Stomach (tissue), 9 donors: Measurements from ENCODE around the gene RECK. TPM values are rescaled to one million over a fixed set of nuclear protein-coding genes. Genes with fewer than 3 reads are reported as not detected.

Experiments used
- DNase-seq, 2 donors: peaks; one replicate each; pipeline versions ENCODE4 v3.0.0 to v3.0.0-alpha.2; 2013 to 2019
- H3K27ac ChIP-seq, 5 donors: fragments of 200-600 bp in 4 of 5; sonication (generic) in 4 of 5; one replicate each; pipeline ENCODE4 v1.5.1; 2013 to 2019; ENCODE audit warnings: mild to moderate bottlenecking in 1 of 5, moderate library complexity in 1 of 5
- H3K27me3 ChIP-seq, 3 donors: fragments of 200-600 bp; sonication (generic); one replicate each; pipeline ENCODE4 v1.5.1; 2017 to 2019; ENCODE audit warnings: mixed run types in 1 of 3
- H3K36me3 ChIP-seq, 4 donors: fragments of 200-600 bp; sonication (generic); 1 replicate in 3 of 4; 2 replicates in 1 of 4; pipeline ENCODE4 v1.5.1; 2016 to 2019
- H3K4me1 ChIP-seq, 4 donors: fragments of 200-600 bp; sonication (generic); one replicate each; pipeline ENCODE4 v1.5.1; 2016 to 2019
- H3K4me3 ChIP-seq, 4 donors: fragments of 200-600 bp; sonication (generic) in 3 of 4; one replicate each; pipeline ENCODE4 v1.5.1; 2016 to 2019; ENCODE audit warnings: mild to moderate bottlenecking in 1 of 4
- H3K9me3 ChIP-seq, 4 donors: fragments of 200-600 bp; sonication (generic); one replicate each; pipeline ENCODE4 v1.5.1; 2016 to 2019
- CTCF ChIP-seq, 7 experiments: fragments of 450-650 bp in 4 of 7; fragments of 200-600 bp in 3 of 7; sonication (generic) in 3 of 7; IDR thresholded peaks; one replicate each; pipeline ENCODE4 v1.5.1; 2016 to 2019; ENCODE audit warnings: antibody characterized with exemption in 7 of 7, control low read depth in 2 of 7, mild to moderate bottlenecking in 1 of 7
- EP300 ChIP-seq: sonication (generic); formaldehyde crosslinking; IDR thresholded peaks from one replicate; pipeline ENCODE4 v1.6.1; 2017; ENCODE audit warnings: antibody characterized with exemption
- POLR2A ChIP-seq, 4 donors: fragments of 450-650 bp; IDR thresholded peaks; one replicate each; pipeline ENCODE4 v1.6.1; 2016; ENCODE audit warnings: antibody characterized with exemption in 4 of 4, control low read depth in 2 of 4, mild to moderate bottlenecking in 1 of 4, moderate library complexity in 1 of 4
- POLR2AphosphoS5 ChIP-seq, 3 donors: sonication (generic); formaldehyde crosslinking; IDR thresholded peaks; one replicate each; pipeline ENCODE4 v1.6.1; 2016; ENCODE audit warnings: antibody characterized with exemption in 3 of 3
- WGBS, 5 donors: extraction: QIAGEN DNeasy Blood & Tissue Kit in 3 of 5; methylation state at CpG; one replicate each; pipeline versions ENCODE4 v1.1.5 to v1.1.7; 2013 to 2018; 5-methylcytosine and 5-hydroxymethylcytosine counted together
- intact Hi-C: fragments of 100-400 bp; cut with DNase I; formaldehyde crosslinking; loops from one replicate; pipeline ENCODE4 v1.15.1; 2023; ENCODE audit warnings: low total_unique reads
- polyA plus RNA-seq, 3 donors: library from polyadenylated mRNA; stranded (reverse); fragments of 200-250 nt; gene quantifications; one replicate each; pipeline ENCODE4 v1.2.3, GENCODE V29; 2013
- total RNA-seq, 5 donors: library from RNA; depleted of rRNA; stranded (reverse); fragments of >200 nt; gene quantifications; one replicate each; pipeline versions ENCODE4 v1.1.0 to v1.2.3, GENCODE V29; 2014 to 2016
- donor health status: healthy with polysubstance abuse.
- donor health status: Bipolar disorder and iron deficiency.
- donor health status: healthy.

RECK gene
- total and polyA plus RNA-seq, 8 donors: 2.3 to 19.3 (median 4.8) TPM

- Histone ChIP-seq H3K4me1 (no peaks in the 10 kb centered on the region), H3K4me3 (no peak overlapping the region), H3K36me3 (no peaks in the 10 kb centered on the region), H3K27ac (no peak overlapping the region), H3K9me3 (no peaks in the 10 kb centered on the region), H3K27me3 (no peaks in the 10 kb centered on the region)
- TF ChIP-seq EP300: no peak
- intact Hi-C loops: no loop called here
- WGBS, 5 donors: 25 to 41% (median 33%) methylated on average over 3 of the region's 3 CpGs
- DNase-seq: no peak
Measured at GRCh38 chr9:36053971-36054370, 17.3 kb downstream of the RECK start.

DNA sequence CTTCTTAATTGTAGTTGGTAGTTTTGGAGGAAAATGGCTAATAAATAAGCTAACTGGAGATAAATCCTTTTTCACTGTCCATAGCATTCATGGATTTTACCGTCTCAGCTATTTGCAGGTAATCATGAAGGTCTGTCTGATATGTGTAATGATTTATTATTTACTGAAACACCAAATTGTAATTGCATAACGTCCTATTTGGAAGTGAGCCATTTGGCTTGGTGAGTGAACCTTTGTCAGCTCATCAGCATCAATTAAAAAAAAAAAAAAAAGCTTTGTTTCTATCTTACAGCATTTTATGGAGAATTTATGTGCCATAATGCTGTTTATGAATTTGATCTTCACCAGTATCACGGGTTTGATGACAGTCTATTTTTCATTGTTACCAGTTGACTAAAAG is 20.2 kb downstream of the RECK start:
- Histone ChIP-seq H3K27me3 (no peaks in the 10 kb centered on the region), H3K4me3 (no peak overlapping the region), H3K4me1 (no peaks in the 10 kb centered on the region), H3K36me3 (peaks cover 0 to 17% (median 4%) of the 10 kb centered on the region in 4 donors), H3K9me3 (no peaks in the 10 kb centered on the region), H3K27ac (no peak overlapping the region)
- TF ChIP-seq EP300: no peak
- TF ChIP-seq POLR2A (IDR thresholded peaks at IDR 0.05): no peak
- no peak for TF ChIP-seq POLR2AphosphoS5 (IDR thresholded peaks at IDR 0.05)
- no peak for TF ChIP-seq CTCF (IDR thresholded peaks at IDR 0.05)
- intact Hi-C loops: no loop called here
- WGBS, 5 donors: 42 to 54% (median 50%) methylated on average over 3 of the region's 3 CpGs
- no peak for DNase-seq

GRCh38 chr9:36063804-36064447 is 27.2 kb downstream of the RECK start:
- 91 to 100% (median 96%) methylated on average over 2 of the region's 2 CpGs for WGBS, 5 donors
- Histone ChIP-seq H3K4me1 (no peaks in the 10 kb centered on the region), H3K27me3 (no peaks in the 10 kb centered on the region), H3K9me3 (no peaks in the 10 kb centered on the region), H3K4me3 (no peak overlapping the region), H3K27ac (no peak overlapping the region), H3K36me3 (peaks cover 0 to 36% (median 16%) of the 10 kb centered on the region in 4 donors)
- no peak for DNase-seq
- intact Hi-C loops: no loop called here
- no peak for TF ChIP-seq POLR2A (IDR thresholded peaks at IDR 0.05)
- TF ChIP-seq POLR2AphosphoS5 (IDR thresholded peaks at IDR 0.05): no peak
- no peak for TF ChIP-seq EP300
- TF ChIP-seq CTCF (IDR thresholded peaks at IDR 0.05): no peak

DNA sequence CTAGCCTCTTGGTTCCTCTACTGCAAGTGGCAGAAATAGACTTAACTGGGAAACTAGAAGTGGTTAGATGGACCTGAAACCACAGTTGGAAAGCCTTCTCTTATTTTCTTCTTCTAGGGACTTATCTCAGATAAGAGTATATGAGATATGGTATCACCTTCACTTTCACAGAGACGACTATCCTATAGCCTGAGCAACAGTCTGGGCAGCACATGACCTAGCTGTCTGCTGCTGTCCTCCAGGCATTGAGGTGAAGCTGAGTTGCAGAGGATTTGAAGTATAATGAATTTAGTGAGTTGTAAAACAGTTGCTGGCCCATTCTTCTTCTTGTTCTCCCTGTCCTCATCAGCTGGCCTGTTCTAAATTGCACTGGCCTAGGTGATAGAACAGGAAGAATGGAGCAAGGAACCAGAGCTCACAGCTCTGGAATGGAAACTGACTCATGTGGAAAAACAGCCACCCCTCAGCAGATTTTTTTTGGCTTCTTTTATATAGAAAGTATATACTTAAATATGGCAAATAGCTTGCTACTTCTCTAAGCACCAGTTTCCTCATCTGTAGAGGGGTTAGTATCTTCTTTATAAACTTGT is 27.8 kb downstream of the RECK start:
- H3K4me1 ChIP-seq: no peaks in the 10 kb centered on the region
- no peaks in the 10 kb centered on the region for H3K9me3 ChIP-seq
- no peak for DNase-seq
- no peaks in the 10 kb centered on the region for H3K27me3 ChIP-seq
- 15 to 45% (median 28%) methylated on average over 1 of the region's 1 CpG for WGBS, 5 donors
- no peak overlapping the region for H3K4me3 ChIP-seq
- TF ChIP-seq CTCF (IDR thresholded peaks at IDR 0.05) (no peak), EP300 (no peak), POLR2AphosphoS5 (IDR thresholded peaks at IDR 0.05) (no peak), POLR2A (IDR thresholded peaks at IDR 0.05) (no peak)
- intact Hi-C loops: no loop called here
- H3K27ac ChIP-seq: no peak overlapping the region
- peaks cover 0 to 36% (median 16%) of the 10 kb centered on the region in 4 donors for H3K36me3 ChIP-seq

GRCh38 chr9:36074055-36074454 is 37.3 kb downstream of the RECK start:
- Histone ChIP-seq H3K9me3 (no peaks in the 10 kb centered on the region), H3K4me3 (no peak overlapping the region), H3K27me3 (no peaks in the 10 kb centered on the region), H3K4me1 (peaks cover 0 to 17% (median 11%) of the 10 kb centered on the region in 4 donors), H3K27ac (no peak overlapping the region), H3K36me3 (no peaks in the 10 kb centered on the region)
- intact Hi-C loops: no loop called here
- DNase-seq: no peak
- 58 to 93% (median 85%) methylated on average over 1 of the region's 1 CpG for WGBS, 5 donors
- TF ChIP-seq CTCF (IDR thresholded peaks at IDR 0.05): no peak
- no peak for TF ChIP-seq EP300
- TF ChIP-seq POLR2AphosphoS5 (IDR thresholded peaks at IDR 0.05): no peak
- TF ChIP-seq POLR2A (IDR thresholded peaks at IDR 0.05): no peak
